ENCODE data around the gene FAM200C. TPM values are rescaled to one million over a fixed set of nuclear protein-coding genes. Genes with fewer than 3 reads are reported as not detected.

The FAM200C gene
- total RNA-seq, 1 donor, result 3.6 TPM

DNA sequence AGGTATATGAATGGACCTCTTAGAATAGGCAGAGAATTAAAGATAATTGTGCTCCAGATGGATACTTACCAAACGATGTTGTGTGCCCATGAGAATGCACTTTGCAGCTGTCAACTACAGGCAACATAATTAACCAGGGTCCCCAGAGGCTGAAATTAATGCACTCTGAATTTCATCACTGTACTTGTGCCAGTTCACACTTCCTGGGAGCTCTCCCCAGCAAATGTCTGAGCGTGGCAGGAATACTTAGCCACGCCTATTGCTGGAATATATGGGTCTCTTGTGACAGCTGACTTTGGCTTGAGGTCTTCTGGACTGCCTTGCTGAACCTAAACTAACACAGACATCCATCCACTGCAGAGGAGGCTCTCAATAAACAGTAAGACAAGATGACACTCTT, 17.5 kb downstream of the FAM200C start:
- TF ChIP-seq, protein P1, sequence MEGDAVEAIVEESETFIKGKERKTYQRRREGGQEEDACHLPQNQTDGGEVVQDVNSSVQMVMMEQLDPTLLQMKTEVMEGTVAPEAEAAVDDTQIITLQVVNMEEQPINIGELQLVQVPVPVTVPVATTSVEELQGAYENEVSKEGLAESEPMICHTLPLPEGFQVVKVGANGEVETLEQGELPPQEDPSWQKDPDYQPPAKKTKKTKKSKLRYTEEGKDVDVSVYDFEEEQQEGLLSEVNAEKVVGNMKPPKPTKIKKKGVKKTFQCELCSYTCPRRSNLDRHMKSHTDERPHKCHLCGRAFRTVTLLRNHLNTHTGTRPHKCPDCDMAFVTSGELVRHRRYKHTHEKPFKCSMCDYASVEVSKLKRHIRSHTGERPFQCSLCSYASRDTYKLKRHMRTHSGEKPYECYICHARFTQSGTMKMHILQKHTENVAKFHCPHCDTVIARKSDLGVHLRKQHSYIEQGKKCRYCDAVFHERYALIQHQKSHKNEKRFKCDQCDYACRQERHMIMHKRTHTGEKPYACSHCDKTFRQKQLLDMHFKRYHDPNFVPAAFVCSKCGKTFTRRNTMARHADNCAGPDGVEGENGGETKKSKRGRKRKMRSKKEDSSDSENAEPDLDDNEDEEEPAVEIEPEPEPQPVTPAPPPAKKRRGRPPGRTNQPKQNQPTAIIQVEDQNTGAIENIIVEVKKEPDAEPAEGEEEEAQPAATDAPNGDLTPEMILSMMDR (IDR thresholded peaks at IDR 0.05; ENCODE audit: extremely low read depth, low read depth, low read length), result no peak
- Histone ChIP-seq H3K27me3 (ENCODE audit: insufficient read depth, low read length) (peaks cover 4% of the 10 kb centered on the region), H4K20me1 (ENCODE audit: insufficient read depth, low read length) (no peaks in the 10 kb centered on the region), H3K79me2 (ENCODE audit: insufficient read depth, low read length) (no peaks in the 10 kb centered on the region), H3K9me3 (ENCODE audit: low read depth, low read length) (no peaks in the 10 kb centered on the region), H3K4me2 (ENCODE audit: insufficient read depth, low read length) (no peak overlapping the region), H3K4me1 (ENCODE audit: insufficient read depth, low read length) (no peaks in the 10 kb centered on the region), H3K36me3 (ENCODE audit: insufficient read depth, low read length) (no peaks in the 10 kb centered on the region), H3K27ac (ENCODE audit: low read depth, low read length) (no peak overlapping the region), H3K4me3 (ENCODE audit: insufficient read depth, low read length) (no peak overlapping the region), H2AFZ (ENCODE audit: low read length) (no peak overlapping the region)
- no peak for DNase-seq (ENCODE audit: insufficient read length, low spot score, missing footprints)

DNA sequence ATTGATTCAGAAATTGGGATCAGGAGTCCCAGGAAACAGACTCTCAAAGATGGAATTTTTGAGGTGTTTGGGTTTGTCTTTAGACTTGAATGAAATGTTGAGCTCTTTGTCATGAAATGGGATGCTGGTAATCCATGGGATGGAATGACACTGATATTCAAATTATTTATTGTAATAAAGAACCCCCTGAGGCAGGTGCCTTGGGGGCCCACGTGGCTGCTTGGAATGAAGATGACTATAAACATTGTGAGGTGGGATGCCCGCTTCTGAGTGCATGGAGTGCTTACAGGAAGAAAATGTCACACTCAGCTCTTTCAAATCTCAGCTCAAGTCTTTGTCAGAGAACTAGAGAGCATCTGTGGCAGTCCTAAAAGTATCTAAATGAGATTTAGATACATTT, 19.8 kb downstream of the FAM200C start:
- TF ChIP-seq, protein P1 (IDR thresholded peaks at IDR 0.05; ENCODE audit: extremely low read depth, low read depth, low read length), result no peak
- no peak overlapping the region for H3K27ac ChIP-seq (ENCODE audit: low read depth, low read length)

DNA sequence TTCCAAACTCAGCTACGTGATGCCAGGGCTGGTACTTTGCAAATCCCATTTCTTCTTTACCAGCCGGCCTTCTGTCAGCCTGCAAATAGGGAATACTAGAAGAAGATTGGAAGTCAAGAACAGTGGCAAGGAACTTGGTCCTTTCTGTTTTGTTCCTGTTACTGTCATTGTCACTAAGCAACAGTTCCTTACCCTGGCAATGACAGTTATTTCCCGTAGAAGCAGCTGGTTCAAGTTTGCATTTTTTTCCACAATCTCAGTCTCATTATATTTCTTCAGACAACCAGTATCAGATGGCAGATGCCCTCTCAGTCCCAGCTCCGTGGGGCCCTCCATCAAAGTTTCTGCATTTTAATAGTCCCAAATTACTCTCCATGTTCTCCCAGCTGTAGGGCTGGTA, 20.3 kb downstream of the FAM200C start:
- DNase-seq (ENCODE audit: insufficient read length, low spot score, missing footprints), result no peak
- H4K20me1 ChIP-seq (ENCODE audit: insufficient read depth, low read length), result no peaks in the 10 kb centered on the region
- no peak overlapping the region for H3K27ac ChIP-seq (ENCODE audit: low read depth, low read length)
- no peaks in the 10 kb centered on the region for H3K79me2 ChIP-seq (ENCODE audit: insufficient read depth, low read length)
- no peaks in the 10 kb centered on the region for H3K4me1 ChIP-seq (ENCODE audit: insufficient read depth, low read length)
- H3K36me3 ChIP-seq (ENCODE audit: insufficient read depth, low read length), result no peaks in the 10 kb centered on the region
- peaks cover 8% of the 10 kb centered on the region for H3K27me3 ChIP-seq (ENCODE audit: insufficient read depth, low read length)
- TF ChIP-seq, protein P1 (IDR thresholded peaks at IDR 0.05; ENCODE audit: extremely low read depth, low read depth, low read length), result no peak
- H3K4me2 ChIP-seq (ENCODE audit: insufficient read depth, low read length), result no peak overlapping the region
- H3K4me3 ChIP-seq (ENCODE audit: insufficient read depth, low read length), result no peak overlapping the region
- no peak overlapping the region for H2AFZ ChIP-seq (ENCODE audit: low read length)
- no peaks in the 10 kb centered on the region for H3K9me3 ChIP-seq (ENCODE audit: low read depth, low read length)

More for the DNA sequence above, 19.8 kb downstream of the FAM200C start:
- DNase-seq (ENCODE audit: insufficient read length, low spot score, missing footprints), result no peak
- Histone ChIP-seq H3K4me3 (ENCODE audit: insufficient read depth, low read length) (no peak overlapping the region), H3K4me1 (ENCODE audit: insufficient read depth, low read length) (no peaks in the 10 kb centered on the region), H4K20me1 (ENCODE audit: insufficient read depth, low read length) (no peaks in the 10 kb centered on the region), H3K4me2 (ENCODE audit: insufficient read depth, low read length) (no peak overlapping the region), H3K27me3 (ENCODE audit: insufficient read depth, low read length) (peaks cover 5% of the 10 kb centered on the region), H2AFZ (ENCODE audit: low read length) (no peak overlapping the region), H3K9me3 (ENCODE audit: low read depth, low read length) (no peaks in the 10 kb centered on the region), H3K36me3 (ENCODE audit: insufficient read depth, low read length) (no peaks in the 10 kb centered on the region), H3K79me2 (ENCODE audit: insufficient read depth, low read length) (no peaks in the 10 kb centered on the region)

DNA sequence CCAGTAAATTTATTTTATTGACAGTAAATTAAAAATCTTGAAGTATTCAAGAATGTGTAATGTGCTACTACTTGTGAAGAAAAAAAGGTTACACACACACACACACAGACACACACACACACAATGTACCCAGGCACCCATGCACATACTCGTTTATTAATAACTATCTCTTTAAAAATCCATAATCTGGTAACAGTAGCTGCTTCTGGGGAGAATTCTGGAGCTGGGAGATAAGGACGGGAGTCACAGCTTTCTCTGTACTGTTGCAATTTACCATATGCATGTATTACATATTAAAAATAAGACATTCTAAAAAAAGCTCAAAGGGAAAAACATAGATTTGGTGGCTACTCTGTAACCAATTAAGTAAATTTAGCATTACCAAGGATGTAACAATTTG, 21.5 kb downstream of the FAM200C start:
- Histone ChIP-seq H3K36me3 (ENCODE audit: insufficient read depth, low read length) (no peaks in the 10 kb centered on the region), H3K27me3 (ENCODE audit: insufficient read depth, low read length) (peaks cover 8% of the 10 kb centered on the region), H3K27ac (ENCODE audit: low read depth, low read length) (no peak overlapping the region), H4K20me1 (ENCODE audit: insufficient read depth, low read length) (no peaks in the 10 kb centered on the region), H2AFZ (ENCODE audit: low read length) (no peak overlapping the region), H3K79me2 (ENCODE audit: insufficient read depth, low read length) (no peaks in the 10 kb centered on the region), H3K4me3 (ENCODE audit: insufficient read depth, low read length) (no peak overlapping the region), H3K9me3 (ENCODE audit: low read depth, low read length) (no peaks in the 10 kb centered on the region), H3K4me2 (ENCODE audit: insufficient read depth, low read length) (no peak overlapping the region), H3K4me1 (ENCODE audit: insufficient read depth, low read length) (no peaks in the 10 kb centered on the region)
- TF ChIP-seq, protein P1 (IDR thresholded peaks at IDR 0.05; ENCODE audit: extremely low read depth, low read depth, low read length), result no peak
- DNase-seq (ENCODE audit: insufficient read length, low spot score, missing footprints), result no peak

All from osteoblast (primary cell).